ENCODE data around the gene CX3CL1. TPM values are rescaled to one million over a fixed set of nuclear protein-coding genes. Genes with fewer than 3 reads are reported as not detected.

Gene CX3CL1
- total and polyA plus RNA-seq, 2 of the 13 experiments (the other 11 are each of a cell fraction or from before 2014, with no cell fraction given) = 57.3 to 60.8 TPM

GRCh38 chr16:57419506-57419905 lies 47.2 kb downstream of the CX3CL1 start (continued):
- TF ChIP-seq NFAT5 (CRISPR knock-in tag; IDR thresholded peaks at IDR 0.05) = no peak
- TF ChIP-seq CHD2 (IDR thresholded peaks at IDR 0.05; ENCODE audit: low read depth, low read length) = no peak
- no peak for TF ChIP-seq ZNF770 (CRISPR knock-in tag; IDR thresholded peaks at IDR 0.05)
- no peak for TF ChIP-seq MEIS1 (CRISPR knock-in tag; IDR thresholded peaks at IDR 0.05; ENCODE audit: borderline replicate concordance)

All from HepG2 (cell line).